ENCODE results near the gene SLC25A13.
"Not testable (repeated sequence)": the region's sequence is repeated elsewhere in the genome, so short reads cannot be mapped to it uniquely, and the experiment has no call there.

SLC25A13 gene, protein sequence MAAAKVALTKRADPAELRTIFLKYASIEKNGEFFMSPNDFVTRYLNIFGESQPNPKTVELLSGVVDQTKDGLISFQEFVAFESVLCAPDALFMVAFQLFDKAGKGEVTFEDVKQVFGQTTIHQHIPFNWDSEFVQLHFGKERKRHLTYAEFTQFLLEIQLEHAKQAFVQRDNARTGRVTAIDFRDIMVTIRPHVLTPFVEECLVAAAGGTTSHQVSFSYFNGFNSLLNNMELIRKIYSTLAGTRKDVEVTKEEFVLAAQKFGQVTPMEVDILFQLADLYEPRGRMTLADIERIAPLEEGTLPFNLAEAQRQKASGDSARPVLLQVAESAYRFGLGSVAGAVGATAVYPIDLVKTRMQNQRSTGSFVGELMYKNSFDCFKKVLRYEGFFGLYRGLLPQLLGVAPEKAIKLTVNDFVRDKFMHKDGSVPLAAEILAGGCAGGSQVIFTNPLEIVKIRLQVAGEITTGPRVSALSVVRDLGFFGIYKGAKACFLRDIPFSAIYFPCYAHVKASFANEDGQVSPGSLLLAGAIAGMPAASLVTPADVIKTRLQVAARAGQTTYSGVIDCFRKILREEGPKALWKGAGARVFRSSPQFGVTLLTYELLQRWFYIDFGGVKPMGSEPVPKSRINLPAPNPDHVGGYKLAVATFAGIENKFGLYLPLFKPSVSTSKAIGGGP

DNA sequence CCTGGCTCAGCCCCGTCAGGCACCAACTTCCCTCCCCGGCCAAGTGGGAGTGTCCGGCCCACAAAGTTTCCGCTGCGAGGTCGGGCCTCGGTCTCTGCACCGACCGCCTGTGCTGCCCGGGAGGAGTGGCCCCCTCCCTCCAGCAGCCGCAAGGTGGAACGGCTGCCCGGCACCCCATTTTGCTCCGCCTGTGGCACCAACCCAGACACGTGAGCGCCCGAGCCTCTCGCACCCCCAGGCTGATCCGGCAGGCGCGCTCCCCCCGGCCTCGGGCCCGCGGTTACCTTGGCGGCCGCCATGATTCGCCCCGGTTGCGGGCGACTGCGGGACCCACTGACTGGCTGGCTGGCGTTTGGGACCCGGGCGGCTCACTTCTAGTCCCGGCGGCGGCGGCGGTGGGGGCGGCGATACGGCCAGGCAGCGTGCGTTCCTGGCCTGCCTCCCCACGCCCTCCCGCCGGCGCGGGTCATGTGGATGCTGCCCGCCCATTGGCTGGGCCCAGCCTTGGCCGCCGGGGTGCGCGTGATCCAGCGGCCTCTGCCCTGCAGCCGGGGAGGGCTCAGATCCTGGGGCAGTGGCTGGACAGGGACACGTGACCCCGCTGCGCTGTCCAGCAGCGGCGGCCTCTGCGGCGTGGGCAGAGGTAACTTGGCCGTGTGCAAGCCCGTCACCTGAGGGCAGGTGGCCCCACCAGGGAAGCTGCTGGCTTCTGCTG, at the start of gene SLC25A13:
Gene SLC25A13 (minus strand): TSS at position 441 of the 715 bp plus-strand sequence. CDS start 142 bp downstream, at position 299.
- DNase-seq: peak; percentile 66

DNA sequence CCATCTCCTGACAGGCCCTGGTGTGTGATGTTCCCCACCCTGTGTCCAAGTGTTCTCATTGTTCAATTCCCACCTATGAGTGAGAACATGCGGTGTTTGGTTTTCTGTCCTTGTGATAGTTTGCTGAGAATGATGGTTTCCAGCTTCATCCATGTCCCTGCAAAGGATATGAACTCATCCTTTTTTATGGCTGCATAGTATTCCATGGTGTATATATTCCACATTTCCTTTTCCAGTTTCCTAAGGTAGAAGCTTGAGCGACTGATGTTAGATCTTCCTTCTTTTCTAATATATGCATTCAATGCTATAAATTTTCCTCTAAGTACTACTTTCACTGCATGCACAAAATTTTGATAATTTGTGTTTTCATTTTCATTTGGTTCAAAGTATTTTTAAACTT, 44.0 kb upstream of the SLC25A13 start:
- not testable (repeated sequence) for DNase-seq

DNA sequence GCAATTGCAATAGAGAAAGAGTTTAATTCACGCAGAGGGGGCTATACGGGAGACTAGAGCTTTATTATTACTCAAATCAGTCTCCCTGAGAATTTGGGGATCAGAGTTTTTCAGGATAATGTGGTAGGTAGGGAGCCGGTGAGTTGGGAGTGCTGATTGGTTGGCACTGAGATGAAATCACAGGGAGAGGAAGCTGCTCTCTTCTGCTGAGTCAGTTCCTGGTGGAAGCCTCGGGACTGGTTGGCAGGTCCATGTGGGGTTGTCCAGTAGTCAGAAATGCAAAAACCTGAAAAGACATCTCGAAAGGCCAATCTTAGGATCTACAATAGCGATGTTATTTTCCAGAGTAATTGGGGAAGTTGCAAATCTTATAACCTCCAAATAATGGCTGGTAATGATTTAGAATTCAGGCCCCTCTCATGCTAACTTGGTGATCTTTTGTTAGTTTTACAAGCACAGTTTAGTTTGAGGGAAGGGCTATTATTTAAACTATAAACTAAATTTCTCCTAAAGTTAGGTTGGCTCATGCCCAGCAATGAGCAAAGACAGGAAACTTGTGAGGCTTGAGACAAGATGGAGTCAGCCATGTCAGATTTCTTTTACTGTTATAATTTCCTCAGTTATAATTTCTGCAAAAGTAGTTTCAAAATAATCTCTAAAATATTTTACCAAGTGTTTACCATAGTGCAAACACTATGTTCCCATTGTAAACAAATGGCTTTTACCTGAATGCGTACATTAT, 39.4 kb upstream of the SLC25A13 start:
- no peak for DNase-seq

DNA sequence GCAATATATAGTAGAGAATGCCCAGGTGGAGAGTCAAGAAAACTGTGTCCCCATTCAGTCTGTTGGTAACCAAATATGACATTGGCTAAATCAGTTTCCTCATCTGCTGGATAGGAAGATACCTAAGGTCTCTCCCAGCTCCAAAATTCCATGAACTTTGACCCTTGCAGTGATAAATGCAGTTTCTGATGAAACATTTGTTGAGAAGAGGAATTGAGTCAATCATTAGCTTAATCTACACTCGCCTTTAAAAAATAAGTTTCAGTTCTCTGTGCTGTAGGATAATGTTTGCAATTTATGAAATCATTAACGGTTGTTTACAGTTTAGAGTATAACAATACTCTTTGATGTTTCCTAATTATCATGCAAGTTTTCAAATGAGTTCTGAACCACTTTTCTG, 38.0 kb upstream of the SLC25A13 start:
- no peak for DNase-seq

DNA sequence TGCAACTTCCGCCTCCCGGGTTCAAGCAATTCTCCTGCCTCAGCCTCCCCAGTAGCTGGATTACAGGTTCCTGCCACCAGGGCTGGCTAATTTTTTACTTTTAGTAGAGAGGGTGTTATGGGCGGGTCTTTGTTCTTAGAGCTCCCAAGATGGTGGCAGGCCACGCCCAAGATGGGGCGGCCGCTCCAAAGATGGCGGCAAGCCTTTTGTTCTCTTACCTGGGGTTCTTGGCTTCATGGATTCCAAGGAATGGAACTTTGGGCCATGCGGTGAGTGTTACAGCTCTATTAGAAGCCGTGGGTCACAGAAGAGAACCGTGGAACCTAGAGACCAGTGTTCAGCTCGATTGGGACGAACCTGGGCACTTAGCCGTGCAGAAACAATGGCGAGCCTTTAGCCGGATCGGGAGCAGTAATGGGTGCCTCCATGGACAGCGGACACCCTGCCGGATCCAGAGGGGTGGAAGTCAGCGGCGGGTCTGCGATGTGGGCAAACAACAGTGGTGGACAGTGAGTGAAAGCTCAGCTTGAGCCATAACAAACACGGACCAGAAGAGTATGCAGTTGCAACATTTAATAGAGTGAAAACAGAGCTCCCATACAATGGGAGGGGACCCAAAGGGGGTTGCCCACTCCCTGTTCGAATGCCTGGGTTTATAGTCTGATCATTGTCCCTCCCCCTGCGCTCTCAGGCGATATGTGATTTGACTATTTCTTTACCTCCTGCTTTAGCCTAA, 36.5 kb upstream of the SLC25A13 start:
- DNase-seq: not testable (repeated sequence)

DNA sequence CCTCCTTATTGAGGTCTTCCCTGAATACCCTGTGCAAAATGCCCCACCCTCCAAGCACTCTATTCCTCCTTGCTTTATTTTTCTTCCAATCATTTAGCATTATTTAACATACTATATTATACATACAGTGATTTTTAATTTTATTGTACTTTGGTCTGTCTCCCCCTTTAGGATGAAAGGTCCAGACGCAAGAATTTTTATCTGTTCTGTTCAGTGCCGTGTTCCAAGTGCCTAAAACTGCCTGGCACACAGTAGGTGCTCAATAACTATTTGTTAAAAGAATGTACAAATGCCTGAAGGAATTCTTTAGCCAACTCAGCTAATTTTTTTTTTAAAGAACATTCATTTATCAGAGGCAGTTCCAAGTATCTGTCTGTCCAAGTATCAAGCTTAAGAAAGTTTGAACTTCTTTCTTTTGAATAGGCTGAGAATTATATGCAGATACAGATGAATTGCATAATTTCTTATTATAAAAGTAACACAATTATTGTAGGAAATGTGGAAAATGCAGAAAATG, 34.1 kb upstream of the SLC25A13 start:
- DNase-seq: no peak

DNA sequence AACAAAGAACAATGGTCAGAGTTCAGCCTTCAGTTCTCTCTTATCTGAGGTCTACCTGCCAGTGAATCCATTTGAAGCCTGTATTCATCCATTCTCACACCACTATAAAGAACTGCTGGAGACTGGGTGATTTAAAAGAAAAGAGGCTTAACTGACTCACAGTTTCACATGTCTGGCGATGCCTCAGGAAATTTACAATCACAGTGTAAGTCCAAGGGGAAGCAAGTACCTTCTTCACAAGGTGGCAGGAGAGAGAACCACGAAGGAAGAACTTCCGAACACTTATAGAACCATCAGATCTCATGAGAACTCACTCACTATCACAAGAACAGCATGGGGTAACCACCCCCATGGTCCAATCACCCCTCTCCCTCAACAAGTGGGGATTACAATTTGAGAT, 33.0 kb upstream of the SLC25A13 start:
- no peak for DNase-seq

DNA sequence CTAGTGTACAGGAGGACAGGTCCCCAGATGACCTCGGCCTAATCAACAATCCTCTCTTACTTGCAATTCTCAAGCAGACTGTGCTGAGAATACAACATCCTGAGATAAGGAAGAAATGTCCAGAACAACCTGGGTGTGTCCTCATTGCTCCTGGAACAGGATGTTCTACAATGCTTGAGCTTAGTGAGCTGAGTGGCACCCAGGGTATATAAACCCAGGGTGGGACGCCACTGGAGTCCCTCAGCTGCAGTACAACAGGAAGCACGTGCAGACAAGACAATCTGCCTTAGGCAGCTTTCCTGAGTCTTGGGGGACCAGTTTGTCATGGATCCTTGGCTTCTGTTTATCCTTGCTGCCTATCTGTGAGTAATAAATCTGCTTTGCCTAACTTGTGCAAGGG, 27.7 kb upstream of the SLC25A13 start:
- DNase-seq: no peak

DNA sequence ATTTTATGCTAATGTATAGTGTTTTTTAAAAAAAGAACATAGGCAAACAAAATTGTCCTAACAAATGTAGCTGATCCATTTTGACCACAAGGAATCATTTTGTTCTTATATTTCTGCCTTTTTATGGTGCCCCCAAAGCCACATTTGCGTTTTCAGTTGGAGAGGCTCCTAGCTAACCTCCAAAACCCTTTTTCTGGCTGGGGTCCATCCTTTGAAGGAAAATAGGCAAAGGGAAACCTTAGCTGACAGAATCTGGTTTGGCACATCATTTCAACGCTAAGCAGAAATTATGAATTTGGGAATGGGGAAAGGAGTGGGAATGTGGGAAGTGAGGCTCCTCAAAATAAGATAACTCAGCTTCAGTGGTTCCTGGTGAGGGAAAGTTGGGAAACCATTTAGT, 25.6 kb upstream of the SLC25A13 start:
- no peak for DNase-seq

DNA sequence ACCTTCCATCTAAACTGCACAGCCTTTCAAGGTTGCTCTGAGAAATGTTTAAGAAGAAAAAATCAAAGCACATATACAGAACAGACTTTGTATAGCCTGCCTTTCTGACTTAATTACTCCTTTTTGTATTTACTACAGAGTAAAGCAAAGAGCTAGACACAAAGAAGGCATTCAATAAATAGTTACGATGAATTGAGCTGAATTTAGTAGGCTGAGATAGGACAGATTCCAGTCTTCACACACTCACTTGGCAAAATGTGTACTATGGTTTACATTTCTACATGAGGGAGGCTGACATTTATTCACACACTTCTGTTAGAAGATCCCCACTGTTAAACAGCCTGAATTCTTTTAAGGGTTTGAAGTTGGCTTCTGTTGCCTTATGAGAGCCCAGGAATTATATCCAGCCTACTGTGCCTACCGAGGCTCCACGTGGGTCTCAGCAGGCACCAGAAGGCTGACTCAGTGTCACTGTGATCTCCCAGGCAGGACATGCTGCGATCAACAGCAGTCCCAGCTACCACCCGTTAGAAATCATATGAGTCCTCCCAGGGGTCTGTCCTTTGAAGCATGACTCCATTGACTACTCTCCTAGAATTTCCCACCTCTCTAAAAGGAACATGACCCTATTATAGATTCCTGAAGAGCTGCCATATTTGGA, 24.5 kb upstream of the SLC25A13 start:
- DNase-seq: no peak

DNA sequence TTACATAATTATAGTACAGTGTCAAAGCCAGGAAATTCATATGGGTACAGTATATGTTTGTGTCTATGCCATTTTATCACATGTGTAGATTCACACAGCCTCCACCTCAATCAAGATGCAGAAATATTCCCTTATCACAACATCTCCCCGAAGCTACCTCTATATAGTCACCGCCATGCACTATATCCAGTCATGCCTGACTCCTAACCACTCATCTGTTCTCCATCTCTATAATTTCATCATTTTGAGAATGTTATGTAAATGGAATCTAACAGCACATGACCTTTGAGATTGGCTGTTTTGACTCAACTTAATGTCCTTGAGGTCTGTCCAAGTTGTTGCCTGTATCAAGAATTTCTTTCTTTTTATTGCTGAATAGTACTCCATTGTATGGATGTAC, 22.3 kb upstream of the SLC25A13 start:
- no peak for DNase-seq

DNA sequence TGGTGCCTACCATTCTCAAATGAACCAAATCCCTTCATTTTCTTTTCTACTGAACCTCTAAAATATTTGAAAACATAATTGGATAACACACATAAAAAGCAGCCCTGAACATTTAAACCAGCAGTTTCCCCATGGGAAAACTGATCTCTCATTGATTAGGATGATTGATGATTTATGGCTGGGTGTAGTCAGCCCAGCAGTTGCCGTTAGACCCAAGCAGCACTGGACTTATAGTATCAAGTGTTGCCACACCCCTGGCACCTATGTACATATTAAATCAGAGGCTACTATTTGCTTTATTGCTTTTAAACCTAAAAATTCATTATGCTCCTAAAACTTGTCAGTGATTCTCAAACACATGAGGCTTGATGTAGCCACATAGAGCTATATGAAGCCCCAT, 20.2 kb upstream of the SLC25A13 start:
- no peak for DNase-seq

DNA sequence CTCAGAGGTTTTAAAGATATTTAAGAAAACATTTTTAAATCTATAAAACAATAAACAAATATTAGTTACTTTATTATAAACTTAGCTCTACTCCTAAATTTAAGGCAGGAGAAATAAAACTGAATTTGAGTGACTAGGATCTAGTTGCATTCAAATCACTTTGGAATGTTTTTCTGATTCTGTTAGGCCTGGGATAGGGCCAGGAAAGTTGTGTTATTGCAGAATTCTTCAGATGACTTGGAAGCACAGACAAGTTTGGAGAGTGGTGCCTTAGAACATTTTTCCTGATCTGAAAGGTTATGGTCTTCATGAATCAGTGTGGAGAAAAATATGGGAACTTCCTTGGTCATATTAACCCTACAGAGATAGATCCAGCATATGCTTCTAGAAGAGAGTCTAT, 15.6 kb upstream of the SLC25A13 start:
- no peak for DNase-seq

DNA sequence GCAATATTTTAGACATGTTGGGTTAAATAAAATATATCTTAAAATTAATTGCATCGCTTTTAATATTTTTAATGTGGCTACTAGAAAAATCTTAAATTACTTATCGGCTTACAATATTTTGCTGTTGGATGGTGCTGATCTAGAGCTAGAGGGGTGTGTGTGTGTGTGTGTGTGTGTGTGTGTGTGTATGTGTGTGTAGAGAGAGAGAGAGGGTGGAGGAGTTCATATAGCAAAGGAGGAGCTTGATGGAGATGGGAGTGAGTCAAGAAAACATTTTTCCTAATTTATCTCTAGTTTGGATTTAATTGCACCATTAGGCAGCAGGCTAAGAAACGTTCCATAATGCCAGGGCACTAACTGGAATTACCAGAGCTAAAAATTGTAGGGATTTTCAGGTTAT, 10.4 kb upstream of the SLC25A13 start:
- no peak for DNase-seq

DNA sequence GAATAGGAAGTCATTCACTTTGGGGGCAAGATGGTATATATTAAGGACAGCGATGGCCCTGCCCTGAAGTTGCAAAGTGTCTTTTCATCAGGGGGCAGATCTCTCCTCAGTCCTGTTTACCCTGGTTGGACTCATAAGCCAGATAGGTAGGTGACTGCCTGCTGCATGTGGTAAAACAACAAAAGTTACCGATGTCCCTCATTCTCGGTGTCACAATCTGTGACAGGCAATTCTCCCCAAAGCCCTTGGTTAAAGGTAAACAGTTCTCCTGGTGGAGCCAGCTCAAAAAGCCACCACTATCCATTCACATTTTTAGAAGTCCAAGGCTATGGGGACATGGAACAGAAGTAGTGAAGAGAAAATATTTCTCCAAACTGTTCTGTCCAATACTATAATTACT, 9.9 kb upstream of the SLC25A13 start:
- no peak for DNase-seq

DNA sequence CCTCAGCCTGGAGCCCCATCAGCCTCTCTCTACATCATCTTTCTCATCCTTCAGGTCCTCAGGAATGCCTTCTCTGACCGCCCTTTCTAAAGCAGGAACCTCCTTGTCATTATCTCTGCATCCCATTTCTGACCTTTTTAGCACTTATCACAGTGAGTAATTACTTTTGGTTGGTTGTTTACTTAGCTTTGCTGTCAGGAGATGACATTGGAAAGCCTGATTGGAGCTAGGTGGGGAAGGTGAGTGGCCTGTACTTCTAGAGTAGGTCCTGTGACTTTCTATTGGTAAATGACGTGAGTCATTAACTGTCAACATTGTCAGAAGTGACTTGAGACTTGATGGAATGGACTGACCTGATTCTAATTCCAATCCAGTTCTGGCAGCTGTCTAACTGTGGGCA, 9.3 kb upstream of the SLC25A13 start:
- no peak for DNase-seq

DNA sequence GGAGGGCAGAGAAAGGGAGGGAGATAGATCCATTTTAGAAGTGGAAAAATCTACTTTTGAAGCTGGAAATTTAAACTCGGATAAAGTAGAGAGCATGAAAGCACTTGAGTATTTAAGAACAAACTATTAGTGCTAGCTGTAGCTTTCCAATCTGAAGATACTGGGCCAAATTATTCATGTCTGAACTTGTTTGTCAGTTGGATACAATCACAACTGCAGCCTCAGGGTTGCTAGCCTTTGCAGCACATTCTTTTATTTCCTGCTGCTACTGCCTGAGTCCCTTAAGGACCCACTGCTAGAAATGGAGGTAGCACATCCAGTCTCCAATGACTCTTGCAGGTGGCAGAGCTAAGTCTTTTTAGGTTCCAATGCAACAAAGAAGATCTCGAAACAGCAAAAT, 8.3 kb upstream of the SLC25A13 start:
- no peak for DNase-seq

DNA sequence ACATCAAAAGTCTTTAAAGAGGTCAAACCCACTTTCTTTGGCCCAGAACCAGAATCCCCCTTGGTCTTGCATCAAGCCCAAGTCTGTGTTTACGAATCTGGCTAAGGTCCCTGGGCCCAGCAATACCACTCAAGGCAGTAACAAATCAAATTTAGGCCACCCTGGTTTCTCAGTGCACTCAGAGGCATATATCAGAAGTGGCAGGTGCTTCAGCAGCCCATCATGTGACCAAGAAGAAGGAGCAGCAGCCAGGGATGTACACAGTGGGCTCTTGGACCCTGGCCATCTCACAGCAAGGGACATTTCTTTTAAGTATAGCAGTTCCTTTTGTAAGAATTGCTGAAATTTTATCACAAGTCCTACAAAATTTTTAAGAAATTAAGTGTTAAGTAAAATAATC, 7.3 kb upstream of the SLC25A13 start:
- DNase-seq: no peak

DNA sequence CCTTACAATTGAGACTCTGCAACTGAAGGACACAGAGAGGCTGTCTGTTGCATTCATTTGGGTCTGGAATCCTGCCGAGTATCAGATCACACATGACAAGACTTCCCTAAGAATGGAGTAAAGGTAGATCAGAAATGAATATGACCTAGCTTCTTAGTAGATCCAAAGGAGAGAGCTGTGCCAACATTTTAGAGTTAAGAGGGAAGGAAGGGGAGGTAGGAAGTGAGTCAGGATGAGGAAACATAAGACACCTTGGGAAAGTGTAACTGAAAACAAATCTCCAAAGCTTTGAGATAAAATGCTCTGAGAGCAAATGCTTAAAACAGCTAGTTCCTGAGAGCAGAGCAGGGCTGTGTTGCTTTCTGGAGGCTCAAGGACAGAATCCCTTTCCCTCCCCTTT, 6.1 kb upstream of the SLC25A13 start:
- DNase-seq: no peak

DNA sequence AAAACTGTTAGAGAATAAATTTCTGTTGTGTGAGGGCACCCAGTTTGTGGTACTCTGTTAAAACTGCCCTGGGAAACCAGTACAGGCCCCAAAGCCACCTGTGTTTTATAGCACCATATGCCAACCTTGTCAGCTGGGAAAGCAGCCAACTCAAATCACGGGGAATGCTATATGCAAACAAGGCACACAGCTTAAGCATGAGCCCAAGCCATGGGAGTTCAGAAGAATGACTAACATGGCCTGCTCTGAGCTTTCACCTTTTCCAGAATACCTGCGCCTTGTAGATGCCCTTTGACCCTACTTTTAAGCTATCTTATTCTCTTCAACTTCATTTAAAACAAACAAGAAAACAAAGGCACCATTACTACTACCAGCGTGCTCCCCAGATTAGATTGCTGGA, 5.5 kb upstream of the SLC25A13 start:
- no peak for DNase-seq

DNA sequence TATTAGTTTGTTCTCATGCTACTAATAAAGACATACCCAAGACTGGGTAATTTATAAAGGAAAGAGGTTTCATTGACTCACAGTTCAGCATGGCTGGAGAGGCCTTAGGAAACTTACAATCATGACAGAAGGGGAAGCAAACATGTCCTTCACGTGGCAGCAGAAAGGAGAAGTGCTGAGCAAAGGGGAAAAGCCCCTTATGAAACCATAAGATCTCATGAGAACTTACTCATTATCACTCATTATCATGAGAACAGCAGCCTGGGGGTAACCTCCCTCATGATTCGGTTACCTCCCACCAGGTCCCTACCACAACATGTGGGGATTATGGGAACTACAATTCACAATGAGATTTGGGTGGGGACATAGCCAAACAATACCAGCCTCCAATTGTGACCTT, 4.9 kb upstream of the SLC25A13 start:
- DNase-seq: not testable (repeated sequence)

Data from stimulated activated CD4-positive, alpha-beta T cell treated with anti-CD3 and anti-CD28 coated beads, Interleukin-1b, Interleukin-23, amount 100 ng/mL, for 48 hours (primary cell).